ENCODE results near the gene SLC22A17. TPM values are rescaled to one million over a fixed set of nuclear protein-coding genes. Genes with fewer than 3 reads are reported as not detected.

Gene SLC22A17
- total and polyA plus RNA-seq, 10 of the 15 experiments (the other 5 are each of a cell fraction or from before 2014, with no cell fraction given), result not detected

GRCh38 chr14:23372509-23372908 lies 19.8 kb upstream of the SLC22A17 start, which contains the start of gene IL25:
TSS of gene IL25 (plus strand) at chr14:23372809.
- no TSS peak for BruUV-seq (replicated peaks)
- 17% methylated on average over 2 of the region's 2 CpGs for WGBS (ENCODE audit: insufficient coverage, insufficient replicate concordance, low lambda C conversion rate, missing lambda C conversion rate)
- H3K27ac ChIP-seq (ENCODE audit: control insufficient read depth, insufficient read depth), result no peak within 1 kb of the TSS
- no peak within 1 kb of the TSS for H2AFZ ChIP-seq (ENCODE audit: control insufficient read depth, low read depth, low read length)
- H3K27me3 ChIP-seq (replicated peaks in 1 of 2; ENCODE audit: control insufficient read depth in 2 of 2, insufficient read depth in 2 of 2, low read length in 1 of 2), result peaks cover 0 to 2% of the 10 kb centered on the region in 2 experiments; a peak in 1 of 4 replicates
- no peak within 1 kb of the TSS for H3K4me3 ChIP-seq
- ChIA-PET SMC1A (ENCODE audit: uncharacterized antibody, unreplicated experiment) (no interaction called here), CTCF (no interaction called here), POLR2A (no interaction called here), RAD21 (ENCODE audit: unreplicated experiment) (no interaction called here)
- no peaks in the 10 kb centered on the region for H3K36me3 ChIP-seq (ENCODE audit: control insufficient read depth in 2 of 2, insufficient read depth in 2 of 2, low read length in 1 of 2)
- H3K9me3 ChIP-seq (replicated peaks; ENCODE audit: control insufficient read depth, insufficient read depth, low read length), result no peaks in the 10 kb centered on the region
- H3K4me1 ChIP-seq (ENCODE audit: control insufficient read depth, insufficient read depth, low read length), result no peaks in the 10 kb centered on the region
- no peak within 1 kb of the TSS for H3K9ac ChIP-seq (ENCODE audit: control insufficient read depth, insufficient read depth, low read length)
- H3K4me2 ChIP-seq (ENCODE audit: control insufficient read depth, insufficient read depth), result no peak within 1 kb of the TSS
- in situ Hi-C loops (cut with MboI), result no loop called here
- TF ChIP-seq NFXL1 (IDR thresholded peaks at IDR 0.05; ENCODE audit: borderline replicate concordance) (no peak), MYB (IDR thresholded peaks at IDR 0.05; ENCODE audit: borderline replicate concordance, low read depth, low read length) (no peak), SREBF2 (IDR thresholded peaks at IDR 0.05; ENCODE audit: low read length) (no peak), ZZZ3 (IDR thresholded peaks at IDR 0.05; ENCODE audit: control insufficient read depth, insufficient read length, low read depth) (no peak), LARP7 (IDR thresholded peaks at IDR 0.05) (no peak), TARDBP (IDR thresholded peaks at IDR 0.05; ENCODE audit: borderline replicate concordance) (no peak), RUNX3 (IDR thresholded peaks at IDR 0.05; ENCODE audit: low read length) (no peak), CHD4 (IDR thresholded peaks at IDR 0.05) (no peak)
- TF ChIP-seq, protein P1, sequence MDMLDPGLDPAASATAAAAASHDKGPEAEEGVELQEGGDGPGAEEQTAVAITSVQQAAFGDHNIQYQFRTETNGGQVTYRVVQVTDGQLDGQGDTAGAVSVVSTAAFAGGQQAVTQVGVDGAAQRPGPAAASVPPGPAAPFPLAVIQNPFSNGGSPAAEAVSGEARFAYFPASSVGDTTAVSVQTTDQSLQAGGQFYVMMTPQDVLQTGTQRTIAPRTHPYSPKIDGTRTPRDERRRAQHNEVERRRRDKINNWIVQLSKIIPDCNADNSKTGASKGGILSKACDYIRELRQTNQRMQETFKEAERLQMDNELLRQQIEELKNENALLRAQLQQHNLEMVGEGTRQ (IDR thresholded peaks at IDR 0.05; ENCODE audit: borderline replicate concordance, low read depth, low read length), result no peak
- TF ChIP-seq, protein P2, sequence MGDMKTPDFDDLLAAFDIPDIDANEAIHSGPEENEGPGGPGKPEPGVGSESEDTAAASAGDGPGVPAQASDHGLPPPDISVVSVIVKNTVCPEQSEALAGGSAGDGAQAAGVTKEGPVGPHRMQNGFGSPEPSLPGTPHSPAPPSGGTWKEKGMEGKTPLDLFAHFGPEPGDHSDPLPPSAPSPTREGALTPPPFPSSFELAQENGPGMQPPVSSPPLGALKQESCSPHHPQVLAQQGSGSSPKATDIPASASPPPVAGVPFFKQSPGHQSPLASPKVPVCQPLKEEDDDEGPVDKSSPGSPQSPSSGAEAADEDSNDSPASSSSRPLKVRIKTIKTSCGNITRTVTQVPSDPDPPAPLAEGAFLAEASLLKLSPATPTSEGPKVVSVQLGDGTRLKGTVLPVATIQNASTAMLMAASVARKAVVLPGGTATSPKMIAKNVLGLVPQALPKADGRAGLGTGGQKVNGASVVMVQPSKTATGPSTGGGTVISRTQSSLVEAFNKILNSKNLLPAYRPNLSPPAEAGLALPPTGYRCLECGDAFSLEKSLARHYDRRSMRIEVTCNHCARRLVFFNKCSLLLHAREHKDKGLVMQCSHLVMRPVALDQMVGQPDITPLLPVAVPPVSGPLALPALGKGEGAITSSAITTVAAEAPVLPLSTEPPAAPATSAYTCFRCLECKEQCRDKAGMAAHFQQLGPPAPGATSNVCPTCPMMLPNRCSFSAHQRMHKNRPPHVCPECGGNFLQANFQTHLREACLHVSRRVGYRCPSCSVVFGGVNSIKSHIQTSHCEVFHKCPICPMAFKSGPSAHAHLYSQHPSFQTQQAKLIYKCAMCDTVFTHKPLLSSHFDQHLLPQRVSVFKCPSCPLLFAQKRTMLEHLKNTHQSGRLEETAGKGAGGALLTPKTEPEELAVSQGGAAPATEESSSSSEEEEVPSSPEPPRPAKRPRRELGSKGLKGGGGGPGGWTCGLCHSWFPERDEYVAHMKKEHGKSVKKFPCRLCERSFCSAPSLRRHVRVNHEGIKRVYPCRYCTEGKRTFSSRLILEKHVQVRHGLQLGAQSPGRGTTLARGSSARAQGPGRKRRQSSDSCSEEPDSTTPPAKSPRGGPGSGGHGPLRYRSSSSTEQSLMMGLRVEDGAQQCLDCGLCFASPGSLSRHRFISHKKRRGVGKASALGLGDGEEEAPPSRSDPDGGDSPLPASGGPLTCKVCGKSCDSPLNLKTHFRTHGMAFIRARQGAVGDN (IDR thresholded peaks at IDR 0.05), result no peak
- H4K20me1 ChIP-seq (ENCODE audit: control insufficient read depth, insufficient read depth), result no peaks in the 10 kb centered on the region
- ATAC-seq (no peak), DNase-seq (ENCODE audit: low read depth, low spot score) (no peak), FAIRE-seq (no peak)
- H3K79me2 ChIP-seq (ENCODE audit: control insufficient read depth, insufficient read depth, low read length), result no peaks in the 10 kb centered on the region
- intact Hi-C loops (cut with micrococcal nuclease; ENCODE audit: unreplicated experiment), result no loop called here
